Epithelial cell of prostate (primary cell): ENCODE measurements around the gene SYNE1.

Source experiments
- DNase-seq: peaks from one replicate; pipeline ENCODE4 v3.0.0-alpha.2; 2011; ENCODE audit warnings: low read depth, low spot score
- H3K27ac ChIP-seq: fragments of 450-650 bp; 2 replicates; pipeline ENCODE4 v1.5.1; 2017; ENCODE audit warnings: mild to moderate bottlenecking

The SYNE1 gene

GRCh38 chr6:152259234-152259633, 377.9 kb downstream of the SYNE1 start:
- no peak overlapping the region for H3K27ac ChIP-seq
- DNase-seq = no peak

- DNase-seq = no peak
- H3K27ac ChIP-seq = no peak overlapping the region
Measured at GRCh38 chr6:152257581-152257980, 379.6 kb downstream of the SYNE1 start.

- DNase-seq = no peak
Measured at GRCh38 chr6:152250127-152250526, 387.0 kb downstream of the SYNE1 start.

GRCh38 chr6:152248980-152249379, 388.2 kb downstream of the SYNE1 start:
- no peak overlapping the region for H3K27ac ChIP-seq
- DNase-seq = no peak

More at GRCh38 chr6:152250127-152250526, 387.0 kb downstream of the SYNE1 start:
- no peak overlapping the region for H3K27ac ChIP-seq

- no peak for DNase-seq
- no peak overlapping the region for H3K27ac ChIP-seq
Measured at GRCh38 chr6:152246554-152247337, 390.4 kb downstream of the SYNE1 start.

- no peak overlapping the region for H3K27ac ChIP-seq
- no peak for DNase-seq
Measured at GRCh38 chr6:152244998-152245630, 392.0 kb downstream of the SYNE1 start.

GRCh38 chr6:152241013-152241766, 396.0 kb downstream of the SYNE1 start:
- no peak for DNase-seq

GRCh38 chr6:152240436-152240835, 396.7 kb downstream of the SYNE1 start:
- no peak for DNase-seq
- no peak overlapping the region for H3K27ac ChIP-seq

More at GRCh38 chr6:152241013-152241766, 396.0 kb downstream of the SYNE1 start:
- H3K27ac ChIP-seq = no peak overlapping the region

GRCh38 chr6:152236370-152237097, 400.6 kb downstream of the SYNE1 start:
- DNase-seq = no peak
- H3K27ac ChIP-seq = no peak overlapping the region

GRCh38 chr6:152233547-152234320, 403.4 kb downstream of the SYNE1 start:
- no peak overlapping the region for H3K27ac ChIP-seq
- DNase-seq = no peak

GRCh38 chr6:152232501-152233151, 404.5 kb downstream of the SYNE1 start:
- DNase-seq = no peak
- H3K27ac ChIP-seq = no peak overlapping the region

- H3K27ac ChIP-seq = no peak overlapping the region
- DNase-seq = no peak
Measured at GRCh38 chr6:152229330-152229729, 407.8 kb downstream of the SYNE1 start.

- no peak overlapping the region for H3K27ac ChIP-seq
- no peak for DNase-seq
Measured at GRCh38 chr6:152226119-152226518, 411.0 kb downstream of the SYNE1 start.

- H3K27ac ChIP-seq = no peak overlapping the region
- no peak for DNase-seq
Measured at GRCh38 chr6:152225241-152225934, 411.8 kb downstream of the SYNE1 start.

- H3K27ac ChIP-seq = no peak overlapping the region
- DNase-seq = no peak
Measured at GRCh38 chr6:152223636-152224035, 413.5 kb downstream of the SYNE1 start.

GRCh38 chr6:152221806-152222628, 415.1 kb downstream of the SYNE1 start:
- H3K27ac ChIP-seq = no peak overlapping the region
- no peak for DNase-seq

GRCh38 chr6:152220786-152221185, 416.4 kb downstream of the SYNE1 start:
- H3K27ac ChIP-seq = no peak overlapping the region
- no peak for DNase-seq

GRCh38 chr6:152218887-152219286, 418.3 kb downstream of the SYNE1 start:
- DNase-seq = no peak

More at GRCh38 chr6:152218887-152219286, 418.3 kb downstream of the SYNE1 start:
- no peak overlapping the region for H3K27ac ChIP-seq
